ENCODE measurements around the gene PPP2CA.
A peak's percentile ranks its signal among the peaks of the same experiment; 100 is the strongest.

Gene PPP2CA

GRCh38 chr5:134178096-134178419 lies 47.8 kb downstream of the PPP2CA start:
- DNase-seq (ENCODE audit: extremely low spot score): no peak
- TF ChIP-seq, protein P1, sequence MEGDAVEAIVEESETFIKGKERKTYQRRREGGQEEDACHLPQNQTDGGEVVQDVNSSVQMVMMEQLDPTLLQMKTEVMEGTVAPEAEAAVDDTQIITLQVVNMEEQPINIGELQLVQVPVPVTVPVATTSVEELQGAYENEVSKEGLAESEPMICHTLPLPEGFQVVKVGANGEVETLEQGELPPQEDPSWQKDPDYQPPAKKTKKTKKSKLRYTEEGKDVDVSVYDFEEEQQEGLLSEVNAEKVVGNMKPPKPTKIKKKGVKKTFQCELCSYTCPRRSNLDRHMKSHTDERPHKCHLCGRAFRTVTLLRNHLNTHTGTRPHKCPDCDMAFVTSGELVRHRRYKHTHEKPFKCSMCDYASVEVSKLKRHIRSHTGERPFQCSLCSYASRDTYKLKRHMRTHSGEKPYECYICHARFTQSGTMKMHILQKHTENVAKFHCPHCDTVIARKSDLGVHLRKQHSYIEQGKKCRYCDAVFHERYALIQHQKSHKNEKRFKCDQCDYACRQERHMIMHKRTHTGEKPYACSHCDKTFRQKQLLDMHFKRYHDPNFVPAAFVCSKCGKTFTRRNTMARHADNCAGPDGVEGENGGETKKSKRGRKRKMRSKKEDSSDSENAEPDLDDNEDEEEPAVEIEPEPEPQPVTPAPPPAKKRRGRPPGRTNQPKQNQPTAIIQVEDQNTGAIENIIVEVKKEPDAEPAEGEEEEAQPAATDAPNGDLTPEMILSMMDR (IDR thresholded peaks at IDR 0.05; ENCODE audit: control extremely low read depth, extremely low read depth, low read depth, missing control alignments): no peak
- POLR2A ChIA-PET: interaction anchor here (0.7 to 2.6 kb wide), 2 partner anchors 10 to 410 kb away, joined by 3 to 14 read pairs; no protein-coding TSS in a partner anchor
- CTCF ChIA-PET: interaction anchor here (0.9 to 1.8 kb wide), 4 partner anchors 23 to 409 kb away, joined by 3 to 9 read pairs (median 4); no protein-coding TSS in a partner anchor

DNA sequence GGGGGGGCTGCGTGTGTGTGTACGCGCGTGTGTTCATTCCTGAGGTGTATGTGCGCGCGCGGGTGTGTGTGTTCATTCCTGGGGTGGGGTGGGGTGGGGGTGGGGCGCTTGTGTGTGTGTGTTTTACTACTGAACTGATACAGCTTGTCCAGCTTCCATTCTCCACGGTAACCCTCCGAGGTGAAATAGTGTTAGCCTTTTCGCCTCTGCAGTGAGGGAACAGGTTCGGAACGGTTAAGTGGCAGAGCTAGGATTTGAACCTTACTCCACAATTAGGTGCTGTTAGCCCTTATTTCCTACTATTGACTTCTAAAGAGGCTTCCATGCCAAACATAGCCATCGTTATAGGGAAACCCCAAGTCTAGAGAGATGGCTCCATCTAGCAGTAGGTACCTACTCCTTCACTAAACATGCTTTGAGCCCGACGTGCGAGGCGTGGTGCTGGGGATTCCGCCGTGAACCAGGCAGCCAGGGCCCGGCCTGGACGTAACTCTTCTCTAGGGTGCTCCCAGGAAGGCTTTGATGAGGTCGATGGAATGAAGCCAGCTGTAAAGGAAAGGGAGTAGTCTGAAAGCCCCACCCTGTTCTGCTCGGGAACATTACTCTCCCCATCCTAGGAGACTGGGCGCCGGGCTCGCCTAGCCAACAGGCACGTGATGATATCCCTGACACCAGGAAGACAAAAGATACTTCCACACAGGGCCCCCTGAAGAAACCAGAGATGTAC lies 48.3 kb downstream of the PPP2CA start:
- DNase-seq (ENCODE audit: extremely low spot score): no peak
- POLR2A ChIA-PET: interaction anchor here (0.5 to 2.6 kb wide), 15 partner anchors 9 to 410 kb away, joined by 3 to 15 read pairs (median 5); partner anchors contain the start of gene PPP2CA
- TF ChIP-seq, protein P1 (IDR thresholded peaks at IDR 0.05; ENCODE audit: control extremely low read depth, extremely low read depth, low read depth, missing control alignments): no peak
- CTCF ChIA-PET: interaction anchor here (0.9 to 1.9 kb wide), 7 partner anchors 11 to 410 kb away, joined by 3 to 9 read pairs (median 4); no protein-coding TSS in a partner anchor

- ChIA-PET POLR2A (interaction anchor here (0.5 to 2.6 kb wide), 22 partner anchors 8 to 669 kb away, joined by 3 to 15 read pairs (median 4); partner anchors contain the start of genes C5orf24 and PPP2CA), CTCF (interaction anchor here (1.0 to 1.9 kb wide), 5 partner anchors 12 to 137 kb away, joined by 4 to 9 read pairs (median 4); no protein-coding TSS in a partner anchor)
- TF ChIP-seq, protein P1 (IDR thresholded peaks at IDR 0.05; ENCODE audit: control extremely low read depth, extremely low read depth, low read depth, missing control alignments): no peak
- peak; percentile 92 for DNase-seq (ENCODE audit: extremely low spot score)
Observed at GRCh38 chr5:134176511-134177368, 49.1 kb downstream of the PPP2CA start, which contains the start of gene SKP1. SKP1 (minus strand) TSS chr5:134176950; CDS start chr5:134174022, 2,928 bp downstream.

GRCh38 chr5:134175921-134176510 lies 49.9 kb downstream of the PPP2CA start:
- ChIA-PET CTCF (interaction anchor here (1.5 to 1.9 kb wide), 2 partner anchors 135 to 137 kb away, joined by 4 to 6 read pairs; no protein-coding TSS in a partner anchor), POLR2A (interaction anchor here (0.6 to 2.6 kb wide), 20 partner anchors 8 to 669 kb away, joined by 3 to 15 read pairs (median 4); partner anchors contain the start of genes C5orf24 and PPP2CA)
- DNase-seq (ENCODE audit: extremely low spot score): no peak
- TF ChIP-seq, protein P1 (IDR thresholded peaks at IDR 0.05; ENCODE audit: control extremely low read depth, extremely low read depth, low read depth, missing control alignments): no peak

- no peak for DNase-seq (ENCODE audit: extremely low spot score)
- TF ChIP-seq, protein P1 (IDR thresholded peaks at IDR 0.05; ENCODE audit: control extremely low read depth, extremely low read depth, low read depth, missing control alignments): no peak
- CTCF ChIA-PET: interaction anchor here (1.9 kb wide), 1 partner anchor 134 kb away, joined by 4 read pairs; no protein-coding TSS in a partner anchor
- POLR2A ChIA-PET: interaction anchor here (0.6 to 2.6 kb wide), 7 partner anchors 10 to 114 kb away, joined by 3 to 15 read pairs (median 6); partner anchors contain the start of gene PPP2CA
Observed at GRCh38 chr5:134174841-134175839, 50.7 kb downstream of the PPP2CA start.
